ENCODE data around the gene NINL.

NINL gene

DNA sequence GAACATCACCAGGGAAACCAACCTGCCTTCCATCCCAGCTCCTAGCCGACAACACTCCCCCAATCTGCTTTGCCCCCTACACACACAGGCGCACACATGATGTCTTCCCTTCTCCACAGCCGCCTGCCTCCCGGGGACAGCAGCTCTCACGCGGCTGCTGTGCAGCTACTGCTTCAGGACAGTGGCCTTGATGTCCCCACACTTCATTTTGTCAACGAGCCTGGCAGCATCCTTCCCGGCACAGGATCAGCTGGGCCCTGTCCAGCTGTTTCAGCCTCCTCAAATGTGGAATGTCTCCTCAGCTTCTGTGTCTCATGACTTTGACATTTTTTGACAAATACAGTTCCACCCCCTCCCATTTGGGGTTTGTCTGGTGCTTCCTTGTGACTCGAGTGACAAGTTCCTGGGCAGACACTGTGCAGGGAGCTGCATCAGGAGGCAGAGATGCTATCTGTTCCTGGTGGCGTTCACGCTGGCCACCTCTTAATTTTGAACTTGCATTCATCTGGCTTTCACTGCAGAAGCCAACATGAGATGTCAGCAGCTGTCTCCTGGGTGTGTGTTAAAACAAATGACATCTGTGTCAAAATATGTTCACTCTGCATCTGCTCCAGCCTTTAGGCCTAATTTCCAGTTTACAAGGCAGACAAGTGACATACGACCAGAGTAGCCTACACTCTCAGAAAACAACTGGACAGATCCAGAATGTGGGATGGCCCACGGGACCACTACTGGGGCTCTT is 120.7 kb downstream of the NINL start:
- H3K27ac Mint-ChIP-seq, result no peak overlapping the region
- H3K4me1 Mint-ChIP-seq, result peaks cover 3 to 6% of the 10 kb centered on the region in 2 donors
- DNase-seq (no peak), ATAC-seq (replicated peaks) (no peak)
- no peak overlapping the region for H3K4me3 Mint-ChIP-seq
- H3K27me3 Mint-ChIP-seq, result peaks cover 2 to 13% of the 10 kb centered on the region in 2 donors
- no peaks in the 10 kb centered on the region for H3K36me3 Mint-ChIP-seq
- H3K9me3 Mint-ChIP-seq, result no peaks in the 10 kb centered on the region

DNA sequence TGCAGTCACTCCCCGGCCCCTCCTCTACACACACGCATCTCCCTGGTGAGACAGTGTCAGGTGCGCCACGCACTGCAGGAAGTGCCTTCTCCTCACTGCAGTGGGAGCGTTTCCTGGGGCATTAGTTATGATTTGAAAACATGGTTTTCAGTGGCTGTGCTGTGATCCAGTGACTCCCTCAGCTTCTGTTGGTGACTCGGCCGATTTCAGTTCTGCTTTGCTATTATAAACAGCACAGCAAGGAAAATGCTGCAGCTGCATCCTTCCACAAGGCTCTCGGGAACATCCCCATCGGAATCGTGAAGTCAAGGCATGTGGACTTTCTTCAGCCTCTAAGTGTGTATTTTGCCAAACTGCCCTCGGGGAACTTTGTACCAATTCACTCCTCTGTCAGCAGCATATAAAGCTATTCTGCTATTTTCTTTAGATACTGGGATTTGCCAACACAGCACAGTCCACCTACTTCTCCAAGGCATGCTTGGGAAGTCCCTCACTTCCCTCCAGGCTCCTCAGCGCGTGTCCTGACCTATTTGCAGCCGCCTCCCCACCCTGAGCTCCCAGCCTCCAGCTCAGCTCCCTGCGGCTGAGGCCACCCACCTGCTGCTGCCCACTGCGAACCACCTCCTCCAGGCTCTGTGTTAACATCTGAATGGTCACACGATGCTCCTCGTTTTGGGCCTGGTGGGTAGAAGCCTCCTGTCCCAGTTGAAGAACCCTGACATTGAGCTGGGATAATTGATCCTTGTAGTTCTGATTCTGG is 123.4 kb downstream of the NINL start:
- Mint-ChIP-seq H3K4me3 (no peak overlapping the region), H3K4me1 (peaks cover 3 to 6% of the 10 kb centered on the region in 2 donors), H3K27me3 (peaks cover 0 to 7% of the 10 kb centered on the region in 2 donors), H3K36me3 (no peaks in the 10 kb centered on the region), H3K27ac (no peak overlapping the region), H3K9me3 (no peaks in the 10 kb centered on the region)
- DNase-seq (no peak), ATAC-seq (replicated peaks) (no peak)

DNA sequence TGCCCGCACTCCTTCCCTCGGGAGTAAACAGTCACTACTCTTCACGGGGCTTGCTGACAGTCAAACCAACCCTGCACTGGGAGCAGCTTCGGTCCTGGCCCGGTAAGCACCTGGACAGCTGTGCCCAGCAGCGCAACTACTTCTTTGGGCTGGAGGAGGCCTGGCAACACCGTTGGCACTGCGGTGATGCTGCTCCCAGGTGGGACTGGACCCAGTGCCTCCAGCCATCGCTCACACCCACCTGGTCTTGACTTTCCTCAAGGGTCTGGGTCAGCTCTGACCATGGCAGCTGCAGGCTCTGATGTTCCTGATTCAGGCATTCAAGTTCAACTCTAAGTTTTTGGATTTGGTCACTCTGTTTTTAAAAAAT is 124.1 kb downstream of the NINL start:
- Mint-ChIP-seq H3K9me3 (no peaks in the 10 kb centered on the region), H3K27me3 (peaks cover 0 to 7% of the 10 kb centered on the region in 2 donors), H3K36me3 (no peaks in the 10 kb centered on the region), H3K4me3 (no peak overlapping the region), H3K27ac (no peak overlapping the region), H3K4me1 (peaks cover 3 to 6% of the 10 kb centered on the region in 2 donors)
- ATAC-seq (replicated peaks) (no peak), DNase-seq (no peak)

DNA sequence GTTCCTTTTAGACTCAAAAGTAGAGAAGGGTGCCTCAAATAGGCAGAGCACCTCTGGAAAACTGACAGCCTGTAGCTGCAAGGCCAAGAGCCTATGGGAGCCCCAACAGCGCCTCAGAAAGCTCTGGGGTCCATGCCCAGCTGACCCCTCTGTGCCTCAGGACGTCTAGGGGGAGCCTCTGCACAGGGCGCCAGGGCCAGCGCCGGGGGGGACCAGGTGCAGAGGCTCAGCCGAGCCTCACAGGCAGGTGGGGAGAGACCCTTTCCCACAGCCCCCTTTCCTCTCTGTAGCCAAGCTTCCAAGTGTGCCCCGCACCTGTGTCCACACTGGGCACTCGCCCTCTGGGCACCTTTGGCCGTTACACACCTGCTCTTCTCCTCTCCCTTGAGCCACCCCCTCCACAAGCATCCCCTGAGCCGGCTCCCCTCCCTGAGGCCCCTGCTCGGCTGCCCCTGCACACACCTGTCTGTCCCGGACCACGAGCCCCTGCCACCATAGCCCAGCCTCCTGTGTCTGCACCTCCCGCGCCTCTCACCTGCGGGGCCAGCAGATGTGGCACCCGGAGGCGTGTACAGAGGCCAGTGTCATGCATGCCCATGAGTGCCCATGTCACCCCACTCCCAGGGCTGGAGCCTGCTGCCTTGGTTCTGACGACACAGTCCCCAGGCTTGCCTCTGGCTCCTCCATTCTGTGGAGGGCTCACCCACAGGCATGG is 124.6 kb downstream of the NINL start:
- DNase-seq (no peak), ATAC-seq (replicated peaks) (no peak)
- Mint-ChIP-seq H3K27ac (no peak overlapping the region), H3K4me1 (peaks cover 3 to 6% of the 10 kb centered on the region in 2 donors), H3K27me3 (peaks cover 0 to 7% of the 10 kb centered on the region in 2 donors), H3K9me3 (no peaks in the 10 kb centered on the region), H3K4me3 (no peak overlapping the region), H3K36me3 (no peaks in the 10 kb centered on the region)

DNA sequence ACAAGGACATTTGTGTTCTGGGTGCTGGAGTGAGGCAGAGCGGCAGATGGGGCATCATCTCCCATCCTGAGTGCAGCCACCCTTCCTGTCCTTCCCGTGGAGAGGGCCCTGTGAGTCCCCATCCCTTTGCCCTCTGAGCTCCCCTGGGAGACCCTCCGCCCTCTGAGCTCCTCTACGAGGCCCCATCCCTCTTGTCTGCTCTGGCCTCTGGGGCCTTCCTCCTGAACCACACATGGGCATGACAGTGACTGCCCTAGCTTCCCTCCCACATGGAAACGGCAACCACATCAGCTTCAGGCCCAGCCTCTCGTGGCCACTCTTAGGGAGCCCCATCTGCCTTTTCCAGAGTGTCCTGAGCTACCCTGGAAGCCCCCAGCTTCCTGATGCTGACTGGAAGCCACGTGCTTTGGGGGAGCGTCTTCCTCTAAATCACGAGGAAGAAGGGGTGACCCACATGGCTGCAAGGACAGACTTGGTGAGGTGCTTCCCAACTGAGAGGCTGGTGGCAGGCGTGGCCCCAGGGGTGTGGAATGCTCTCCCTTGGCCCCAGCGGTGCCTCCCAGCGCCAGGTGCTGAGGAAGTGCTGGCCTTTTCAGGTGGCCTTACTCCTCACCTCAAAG is 125.3 kb downstream of the NINL start:
- H3K4me3 Mint-ChIP-seq, result no peak overlapping the region
- ATAC-seq (replicated peaks) (no peak), DNase-seq (no peak)
- peaks cover 0 to 7% of the 10 kb centered on the region in 2 donors for H3K27me3 Mint-ChIP-seq
- H3K4me1 Mint-ChIP-seq, result peaks cover 3 to 6% of the 10 kb centered on the region in 2 donors
- no peaks in the 10 kb centered on the region for H3K36me3 Mint-ChIP-seq
- no peaks in the 10 kb centered on the region for H3K9me3 Mint-ChIP-seq
- H3K27ac Mint-ChIP-seq, result peak overlapping the region; percentile 6

DNA sequence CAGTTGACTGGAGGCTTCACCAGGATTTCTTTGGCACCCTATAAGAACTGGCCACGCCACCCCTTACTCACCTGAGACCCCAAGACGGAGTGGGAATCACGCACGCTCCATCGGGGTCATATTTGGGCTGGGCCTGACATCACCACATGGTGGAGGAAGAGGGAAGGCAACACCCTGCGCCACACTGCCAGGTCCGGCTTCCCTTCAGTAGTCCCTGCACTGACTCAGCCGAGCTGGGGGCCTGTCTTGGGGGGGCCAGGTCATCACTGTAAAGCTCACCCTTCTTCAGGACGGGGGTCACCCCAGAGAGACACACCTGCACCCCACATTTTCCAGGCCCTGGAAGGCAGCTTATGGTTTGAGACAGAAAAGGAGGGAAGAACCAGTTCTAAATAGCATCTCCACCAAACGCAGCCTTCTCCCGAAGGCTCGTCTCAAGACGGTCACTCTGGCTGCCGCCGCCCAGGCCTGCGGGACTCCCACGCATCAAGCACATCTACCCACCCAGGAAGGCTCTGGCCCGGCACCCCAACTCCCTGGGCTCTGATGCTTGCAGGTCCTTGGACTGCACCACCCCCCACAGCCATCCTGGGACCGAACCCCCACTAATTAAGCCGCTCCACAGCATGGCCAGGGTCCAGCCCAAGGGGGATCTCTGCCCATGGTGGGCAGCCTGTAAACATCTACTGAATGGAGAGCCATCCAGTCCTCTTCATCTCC is 126.1 kb downstream of the NINL start:
- Mint-ChIP-seq H3K27ac (no peak overlapping the region), H3K9me3 (no peaks in the 10 kb centered on the region), H3K4me1 (peaks cover 3 to 6% of the 10 kb centered on the region in 2 donors), H3K36me3 (no peaks in the 10 kb centered on the region), H3K27me3 (peaks cover 0 to 7% of the 10 kb centered on the region in 2 donors), H3K4me3 (no peak overlapping the region)
- no peak for DNase-seq
- ATAC-seq (replicated peaks), result no peak

DNA sequence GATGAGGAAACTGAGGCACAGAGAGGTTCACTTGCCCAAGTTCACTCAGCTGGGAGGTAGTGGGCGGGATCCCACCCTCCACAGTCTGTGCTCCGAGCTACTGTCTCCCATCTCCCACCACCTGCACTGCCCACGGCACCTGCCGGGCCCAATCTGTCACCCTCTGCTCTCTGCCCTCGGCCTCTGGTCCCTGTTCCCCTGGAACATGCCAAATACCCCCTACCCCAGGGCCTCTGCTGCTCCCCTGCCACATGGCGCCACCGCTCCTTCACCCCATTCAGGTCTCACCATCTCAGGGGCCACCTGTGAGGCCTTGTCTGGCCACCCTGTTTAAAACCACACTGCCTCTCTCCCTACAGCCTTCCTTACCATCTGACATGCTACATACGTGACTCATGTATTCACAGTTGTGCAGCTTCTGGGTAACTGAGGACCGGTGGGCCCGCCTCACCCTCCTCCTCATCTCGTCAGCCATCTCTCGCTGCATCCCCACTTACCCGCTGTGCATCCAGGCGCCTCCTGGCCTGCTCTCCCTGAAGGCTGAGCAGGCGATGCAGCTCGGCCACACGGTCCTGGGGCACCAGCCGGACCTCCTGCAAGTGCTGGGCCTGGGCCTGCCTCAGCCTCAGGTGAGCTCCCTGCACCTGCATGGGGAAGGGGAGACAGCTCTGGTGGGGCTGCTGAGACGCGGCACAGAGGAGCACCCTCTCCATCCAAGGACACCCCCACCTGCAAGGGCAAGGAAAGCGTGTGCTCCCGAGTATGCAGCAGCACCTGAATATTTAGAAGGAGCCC is 127.2 kb downstream of the NINL start:
- peaks cover 0 to 7% of the 10 kb centered on the region in 2 donors for H3K27me3 Mint-ChIP-seq
- peaks cover 3 to 6% of the 10 kb centered on the region in 2 donors for H3K4me1 Mint-ChIP-seq
- H3K27ac Mint-ChIP-seq, result no peak overlapping the region
- ATAC-seq (replicated peaks) (no peak), DNase-seq (no peak)
- no peak overlapping the region for H3K4me3 Mint-ChIP-seq
- H3K36me3 Mint-ChIP-seq, result no peaks in the 10 kb centered on the region
- H3K9me3 Mint-ChIP-seq, result no peaks in the 10 kb centered on the region

DNA sequence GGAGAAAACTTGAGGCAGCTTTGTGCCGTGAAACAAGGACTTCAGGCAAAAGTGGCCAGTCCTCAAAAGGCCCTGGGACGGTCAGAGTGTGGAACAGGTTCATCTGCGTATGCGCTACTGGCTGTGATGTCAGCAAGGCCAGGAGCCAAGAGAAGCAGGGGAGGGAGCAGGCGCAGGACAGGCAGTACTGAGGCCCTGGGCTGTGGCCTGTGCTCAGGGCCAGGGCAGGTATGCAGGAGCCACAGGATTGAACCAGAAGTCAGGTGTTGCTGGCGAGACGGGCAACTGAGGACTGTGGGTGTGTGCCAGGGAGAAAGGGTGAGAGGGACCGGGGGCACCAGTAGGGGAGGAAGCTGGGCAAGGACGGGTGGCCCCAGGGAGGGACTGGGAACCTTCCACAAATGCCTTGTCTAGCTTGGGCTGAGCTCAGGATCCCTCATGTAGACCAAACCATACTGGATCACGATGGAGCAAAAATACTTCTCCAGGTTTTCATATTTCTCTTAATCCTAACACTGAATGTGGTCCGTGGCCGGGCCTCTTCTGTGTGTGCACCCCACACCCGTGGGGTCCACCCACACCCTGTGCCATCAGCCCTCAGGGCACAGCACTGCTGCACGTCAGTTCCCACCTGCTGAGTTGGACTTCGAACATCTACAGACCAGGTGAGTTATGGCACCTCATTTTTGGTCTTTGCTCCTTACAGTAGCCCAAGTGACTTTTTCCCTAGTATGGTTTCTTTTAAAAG is 131.0 kb downstream of the NINL start:
- Mint-ChIP-seq H3K27me3 (no peaks in the 10 kb centered on the region), H3K4me1 (no peaks in the 10 kb centered on the region), H3K36me3 (peaks cover 0 to 3% of the 10 kb centered on the region in 2 donors), H3K9me3 (no peaks in the 10 kb centered on the region), H3K4me3 (no peak overlapping the region), H3K27ac (no peak overlapping the region)
- no peak for DNase-seq
- ATAC-seq (replicated peaks), result no peak

DNA sequence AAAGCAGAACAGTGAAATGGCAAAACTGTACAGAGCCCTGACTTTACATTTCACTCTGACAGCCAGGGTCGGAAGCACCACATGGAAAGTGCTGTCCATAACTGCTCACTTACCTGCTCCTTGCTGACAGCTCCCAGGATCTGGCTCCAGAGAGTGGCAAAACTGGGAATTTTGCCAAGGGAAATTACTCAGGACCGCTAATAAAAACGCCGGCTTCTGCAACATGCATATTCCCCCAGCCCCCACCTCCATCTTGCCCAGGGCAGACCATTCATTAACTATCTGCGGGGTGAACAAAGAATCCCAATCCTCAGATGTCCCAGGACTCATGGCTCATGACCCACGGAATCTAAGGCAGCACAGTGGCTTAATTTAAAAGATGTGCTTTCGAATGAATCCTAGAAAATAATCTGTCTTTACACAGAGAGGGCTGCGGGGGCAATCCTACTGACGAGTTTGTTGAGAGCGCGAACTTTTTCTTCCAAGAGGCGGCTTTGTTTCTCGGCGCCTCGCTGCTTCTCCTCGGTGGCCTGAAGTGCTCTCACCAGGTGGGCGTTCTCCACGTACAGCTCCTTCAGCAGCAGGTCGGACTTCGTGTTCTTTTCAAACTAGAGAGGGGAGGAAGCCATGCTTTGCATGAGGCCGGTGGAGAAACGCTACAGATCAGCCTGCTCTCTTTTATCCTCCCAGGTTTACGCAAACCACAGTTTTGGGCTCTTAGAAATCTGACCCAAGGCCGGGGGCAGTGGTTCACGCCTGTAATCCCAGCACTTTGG is 132.1 kb downstream of the NINL start:
- Mint-ChIP-seq H3K27me3 (no peaks in the 10 kb centered on the region), H3K36me3 (peaks cover 9 to 14% of the 10 kb centered on the region in 2 donors), H3K9me3 (no peaks in the 10 kb centered on the region), H3K27ac (no peak overlapping the region), H3K4me1 (no peaks in the 10 kb centered on the region), H3K4me3 (no peak overlapping the region)
- DNase-seq (no peak), ATAC-seq (replicated peaks) (no peak)

DNA sequence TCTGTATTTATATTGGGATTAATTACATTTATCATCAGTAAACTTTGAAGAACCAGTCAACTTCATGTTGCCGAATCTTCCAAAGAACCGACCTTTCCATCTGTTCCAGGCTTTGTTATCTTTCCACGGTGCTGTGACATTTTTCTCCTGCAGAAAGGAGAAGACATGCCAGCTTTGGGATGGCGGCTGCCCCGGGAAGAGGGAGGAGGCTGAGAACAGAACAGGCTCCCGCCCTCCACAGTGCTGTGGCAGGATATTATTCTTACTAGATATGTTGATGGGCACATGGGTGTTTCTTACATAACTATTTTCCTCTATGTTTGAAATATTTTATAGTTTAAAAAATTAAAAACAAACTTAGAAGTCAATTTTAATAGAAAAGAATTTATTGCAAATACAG is 133.0 kb downstream of the NINL start:
- H3K4me3 Mint-ChIP-seq, result no peak overlapping the region
- H3K36me3 Mint-ChIP-seq, result peaks cover 16 to 22% of the 10 kb centered on the region in 2 donors
- ATAC-seq (replicated peaks), result no peak
- DNase-seq, result no peak
- H3K27me3 Mint-ChIP-seq, result no peaks in the 10 kb centered on the region
- no peaks in the 10 kb centered on the region for H3K9me3 Mint-ChIP-seq
- no peaks in the 10 kb centered on the region for H3K4me1 Mint-ChIP-seq
- H3K27ac Mint-ChIP-seq, result no peak overlapping the region

DNA sequence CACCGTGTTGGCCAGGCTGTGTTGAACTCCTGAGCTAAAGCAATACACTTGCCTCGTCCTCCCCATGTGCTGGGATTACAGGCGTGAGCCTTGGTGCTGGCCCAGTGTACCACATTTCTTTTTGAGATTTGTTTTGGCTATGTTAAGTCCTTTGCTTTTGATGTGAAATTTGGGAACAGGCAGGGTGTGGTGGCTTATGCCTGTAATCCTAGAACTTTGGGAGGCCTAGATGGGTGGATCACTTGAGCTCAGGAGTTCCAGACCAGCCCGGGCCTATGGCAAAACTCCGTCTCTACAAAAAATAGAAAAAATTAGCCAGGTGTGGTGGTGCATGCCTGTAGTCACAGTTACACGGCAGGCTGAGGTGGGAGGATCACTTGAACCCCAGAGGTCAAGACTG is 137.7 kb downstream of the NINL start:
- Mint-ChIP-seq H3K27me3 (no peaks in the 10 kb centered on the region), H3K36me3 (peaks cover 35 to 44% of the 10 kb centered on the region in 2 donors), H3K27ac (no peak overlapping the region), H3K4me1 (peaks cover 0 to 2% of the 10 kb centered on the region in 2 donors), H3K9me3 (no peaks in the 10 kb centered on the region), H3K4me3 (no peak overlapping the region)
- no peak for DNase-seq
- ATAC-seq (replicated peaks), result no peak

DNA sequence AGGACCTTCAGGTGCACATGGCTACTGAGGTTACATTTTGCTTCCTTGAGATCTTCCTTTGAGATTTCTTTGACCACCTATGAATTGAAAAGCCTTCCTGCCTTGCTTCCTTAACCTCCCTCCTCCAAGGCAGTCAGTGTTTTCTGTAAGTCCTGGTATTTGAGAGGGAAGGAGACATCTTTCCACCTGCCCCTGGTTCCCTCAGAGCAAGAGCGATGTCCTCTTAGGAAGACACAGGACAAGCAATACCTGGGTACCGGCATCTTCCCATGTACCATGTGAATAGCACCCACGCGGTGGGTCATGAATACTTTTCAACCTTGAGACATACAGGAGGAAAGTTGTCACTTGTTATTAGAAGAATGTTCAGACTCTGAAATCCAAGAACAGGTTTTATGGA is 140.8 kb downstream of the NINL start:
- DNase-seq (no peak), ATAC-seq (replicated peaks) (no peak)
- Mint-ChIP-seq H3K27me3 (no peaks in the 10 kb centered on the region), H3K4me3 (no peak overlapping the region), H3K9me3 (no peaks in the 10 kb centered on the region), H3K36me3 (peaks cover 35 to 44% of the 10 kb centered on the region in 2 donors), H3K4me1 (peaks cover 2% of the 10 kb centered on the region in 2 donors), H3K27ac (no peak overlapping the region)

Measured in stimulated activated naive B cell treated with anti-CD40 and anti-IgM and Interleukin-4, amounts not matched to agents 10 μg/mL and 1 μg/mL and 100 μg/mL, for 72 hours (primary cell).